NCI-H748 (cell line): ENCODE measurements around the gene SDCCAG8.
"Not testable (repeated sequence)": the region's sequence is repeated elsewhere in the genome, so short reads cannot be mapped to it uniquely, and the experiment has no call there.

Experiments used
- DNase-seq: peaks from one replicate; lab custom pipeline; 2025; ENCODE audit not compliant: unreplicated experiment; lab: John Stamatoyannopoulos, UW

Gene SDCCAG8

DNA sequence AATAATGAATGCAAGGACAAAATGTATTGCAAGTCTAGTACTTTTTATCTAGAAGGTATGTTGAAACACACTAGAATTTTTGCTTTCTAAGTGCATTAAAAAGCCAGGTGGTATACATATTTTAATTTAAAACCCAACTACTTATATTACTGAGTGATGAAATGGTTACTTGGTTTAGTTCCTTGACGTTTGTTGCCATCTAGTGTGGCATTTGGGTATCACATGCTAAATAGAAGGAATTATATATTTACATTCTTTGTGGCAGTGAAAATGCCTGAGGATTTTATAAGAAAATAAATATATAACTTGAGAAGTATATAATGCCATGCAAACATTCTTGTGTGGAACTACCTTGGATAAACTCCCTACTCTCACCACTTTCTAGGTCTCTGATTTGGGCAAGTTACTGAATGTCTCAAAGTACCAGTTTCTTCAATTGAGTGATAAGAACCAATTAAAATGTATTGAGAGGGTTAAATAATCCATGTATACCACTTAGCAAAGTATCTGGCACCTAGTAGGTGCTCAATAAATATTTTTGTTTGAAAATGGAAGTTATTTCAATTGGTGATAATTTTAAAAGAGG, 69.6 kb downstream of the SDCCAG8 start:
- peak; percentile 35 for DNase-seq

DNA sequence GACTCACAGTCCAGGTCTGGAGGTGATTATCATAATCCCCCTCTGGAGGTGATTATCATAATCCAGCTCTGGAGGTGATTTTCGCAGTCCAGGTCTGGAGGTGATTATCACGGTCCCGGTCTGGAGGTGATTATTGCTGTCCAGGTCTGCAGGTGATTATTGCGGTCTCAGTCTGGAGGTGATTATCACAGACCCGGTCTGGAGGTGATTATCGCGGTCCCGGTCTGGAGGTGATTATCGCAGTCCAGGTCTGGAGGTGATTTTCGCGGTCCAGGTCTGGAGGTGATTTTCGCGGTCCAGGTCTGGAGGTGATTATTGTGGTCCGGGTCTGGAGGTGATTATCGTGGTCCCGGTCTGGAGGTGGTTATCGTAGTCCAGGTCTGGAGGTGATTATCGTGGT, 76.6 kb downstream of the SDCCAG8 start:
- no peak for DNase-seq

- no peak for DNase-seq
Measured at GRCh38 chr1:243335292-243335691, 79.5 kb downstream of the SDCCAG8 start.

DNA sequence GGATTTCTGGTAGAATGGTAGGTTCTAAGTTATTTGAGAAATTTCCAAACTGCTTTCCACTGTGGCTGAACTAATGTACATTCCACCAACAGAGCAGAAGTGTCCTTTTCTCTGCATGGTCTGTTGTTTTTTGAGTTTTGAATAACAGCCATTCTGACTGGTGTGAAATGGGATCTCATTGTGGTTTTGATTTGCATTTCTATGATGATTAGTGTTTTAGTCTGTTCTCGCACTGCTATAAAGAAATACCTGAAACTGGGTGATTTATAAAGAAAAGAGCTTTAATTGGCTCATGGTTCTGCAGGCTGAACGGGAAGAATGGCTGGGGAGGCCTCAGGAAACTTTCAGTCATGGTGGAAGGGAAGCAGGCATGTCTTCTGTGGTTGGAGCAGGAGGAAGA, 80.3 kb downstream of the SDCCAG8 start:
- no peak for DNase-seq

GRCh38 chr1:243338848-243339247, 83.0 kb downstream of the SDCCAG8 start:
- DNase-seq = not testable (repeated sequence)

DNA sequence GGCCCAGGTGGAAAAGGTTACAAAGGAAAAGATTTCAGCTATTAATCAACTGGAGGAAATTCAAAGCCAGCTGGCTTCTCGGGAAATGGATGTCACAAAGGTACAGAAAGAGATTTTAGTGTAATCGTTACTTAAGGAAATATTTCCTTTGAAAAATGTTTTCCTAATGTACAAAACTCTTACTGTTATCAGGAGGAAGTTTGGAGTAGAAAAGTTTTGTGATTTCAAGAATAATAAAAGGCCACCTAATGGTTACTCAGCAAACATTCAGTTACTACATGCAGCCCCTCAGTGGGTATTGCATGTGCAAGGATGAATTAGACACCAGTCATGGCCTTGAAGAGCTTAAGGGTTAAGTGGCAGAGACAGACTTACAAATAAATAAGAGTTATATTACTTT, 85.2 kb downstream of the SDCCAG8 start:
- DNase-seq = no peak

DNA sequence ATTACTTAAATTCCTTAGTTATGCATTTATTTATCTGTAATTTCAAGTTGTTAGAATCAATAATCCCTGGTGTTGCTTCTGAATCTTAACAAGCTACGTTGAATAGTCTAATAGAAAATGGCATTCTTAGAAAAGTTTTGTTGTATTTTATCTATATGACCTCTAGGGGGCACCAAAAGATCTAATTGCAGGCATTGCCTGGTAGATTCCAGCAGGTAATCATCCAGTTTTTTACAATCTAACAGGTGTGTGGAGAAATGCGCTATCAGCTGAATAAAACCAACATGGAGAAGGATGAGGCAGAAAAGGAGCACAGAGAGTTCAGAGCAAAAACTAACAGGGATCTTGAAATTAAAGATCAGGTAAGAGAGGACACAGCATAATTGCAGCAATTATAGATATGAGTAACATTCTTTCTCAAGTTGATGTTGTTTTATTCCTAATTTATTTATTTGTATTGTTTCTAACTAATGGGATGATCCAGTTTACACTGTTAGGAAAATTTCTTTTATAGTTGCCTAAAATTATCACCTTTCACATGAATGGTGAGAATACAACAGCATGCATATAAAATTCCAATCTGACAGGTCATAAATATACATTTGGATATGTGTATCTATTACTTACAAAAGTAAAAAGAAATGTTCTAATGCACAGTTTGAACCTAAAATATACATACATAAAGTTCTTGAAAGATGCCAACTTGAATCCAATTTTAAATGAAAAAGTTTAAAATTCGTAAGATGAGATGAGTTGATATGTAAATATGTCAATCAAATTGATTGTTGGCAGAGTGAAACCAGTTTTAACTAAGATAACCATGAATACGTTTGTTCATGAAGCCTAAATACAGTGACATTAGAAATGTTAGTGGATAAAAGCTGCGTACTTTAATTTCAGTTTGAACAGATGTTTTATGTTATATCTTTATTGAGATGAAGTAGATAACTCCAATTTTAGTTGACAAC, 88.4 kb downstream of the SDCCAG8 start:
- peak; percentile 80 for DNase-seq

DNA sequence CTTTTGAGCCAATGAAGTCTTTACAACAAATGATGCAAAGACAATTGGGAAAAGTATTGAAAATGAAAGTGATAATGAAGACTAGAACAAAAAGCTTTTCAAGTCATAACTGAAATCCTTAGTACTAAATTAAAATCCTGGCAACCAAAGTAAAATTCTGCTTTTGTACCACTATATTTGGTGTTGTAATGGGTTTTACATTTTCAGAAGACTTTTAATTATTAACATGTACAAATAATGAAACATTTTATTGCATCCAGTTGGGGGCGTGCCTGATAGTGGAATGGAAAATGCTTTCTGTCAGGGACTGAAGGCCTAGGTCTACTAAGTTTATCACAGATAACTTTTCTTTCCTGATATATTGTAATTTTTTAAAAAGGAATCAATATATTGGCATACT, 89.4 kb downstream of the SDCCAG8 start:
- peak; percentile 15 for DNase-seq

DNA sequence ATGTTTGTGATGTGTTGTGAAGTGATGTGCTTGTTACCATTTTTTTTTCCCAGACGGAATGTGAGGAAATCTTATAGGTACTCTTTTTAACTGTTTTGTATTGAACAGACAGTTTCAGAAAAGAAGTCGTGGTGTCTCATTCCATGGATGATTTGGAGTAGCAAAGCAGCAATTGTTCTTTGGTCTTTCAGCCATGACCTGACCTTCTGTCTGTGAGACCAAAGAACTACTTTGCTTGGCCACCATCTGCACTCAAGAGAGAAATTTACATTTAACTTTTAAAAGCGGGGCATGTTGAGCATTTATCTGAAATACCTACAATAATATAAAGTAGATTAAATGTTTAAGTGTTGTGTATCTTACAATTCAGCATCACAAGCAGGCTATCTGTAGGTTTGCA, 90.2 kb downstream of the SDCCAG8 start:
- DNase-seq = no peak

DNA sequence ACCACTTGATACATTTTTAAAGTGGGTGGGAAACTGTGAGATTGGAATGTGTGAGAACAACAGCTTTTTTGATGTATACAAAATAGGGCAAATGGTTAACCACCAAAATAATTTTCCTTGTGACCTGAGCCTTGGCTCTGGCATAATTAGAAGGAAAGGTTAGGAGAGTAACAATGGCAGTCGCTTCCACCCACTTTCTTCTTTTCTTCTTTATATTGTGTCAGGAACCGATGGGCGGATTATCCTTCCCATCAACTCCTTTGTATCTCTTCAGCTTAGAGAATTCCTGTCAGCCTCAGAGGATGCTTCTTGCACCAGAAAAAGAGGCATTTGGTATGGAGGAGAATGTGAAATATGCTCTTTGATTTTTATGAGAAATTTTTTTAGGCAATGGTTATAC, 90.6 kb downstream of the SDCCAG8 start:
- no peak for DNase-seq

- no peak for DNase-seq
Measured at GRCh38 chr1:243348331-243348730, 92.5 kb downstream of the SDCCAG8 start.

DNA sequence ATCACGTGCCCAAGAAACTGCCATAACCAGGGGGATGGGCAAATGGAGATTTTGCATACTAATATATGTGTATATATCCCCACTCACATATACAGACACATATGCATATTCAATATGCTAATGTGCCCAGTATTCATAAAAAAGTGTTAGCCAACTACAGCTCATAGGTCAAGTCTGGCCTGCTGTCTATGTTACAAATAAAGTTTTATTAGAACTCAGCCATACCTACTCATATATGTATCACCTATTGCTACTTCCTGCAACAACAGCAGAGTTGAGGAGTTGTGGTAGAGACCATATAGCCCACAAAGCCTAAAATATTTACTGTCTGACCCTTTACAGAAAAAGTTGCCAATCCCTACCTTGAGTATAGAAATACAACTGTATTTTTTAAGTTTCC, 93.3 kb downstream of the SDCCAG8 start:
- no peak for DNase-seq

DNA sequence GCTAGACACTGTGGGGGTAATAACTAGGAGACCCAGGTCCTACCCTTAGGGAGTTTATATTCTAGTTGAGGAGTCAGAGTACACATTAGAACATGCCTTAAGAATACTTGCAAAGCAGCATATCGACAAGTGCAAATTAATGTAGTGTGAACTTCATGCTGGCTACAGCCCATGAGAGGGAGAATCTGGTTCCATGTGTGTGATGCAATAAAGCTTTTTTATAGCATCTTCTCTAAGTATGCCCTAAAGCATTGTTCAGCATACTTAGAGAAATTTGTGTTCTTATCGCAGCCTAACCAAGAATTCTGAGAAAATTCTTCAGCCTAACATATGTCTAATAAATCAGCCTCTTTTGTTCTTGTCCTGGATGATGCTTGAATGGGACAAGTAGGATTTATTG, 95.5 kb downstream of the SDCCAG8 start:
- no peak for DNase-seq

DNA sequence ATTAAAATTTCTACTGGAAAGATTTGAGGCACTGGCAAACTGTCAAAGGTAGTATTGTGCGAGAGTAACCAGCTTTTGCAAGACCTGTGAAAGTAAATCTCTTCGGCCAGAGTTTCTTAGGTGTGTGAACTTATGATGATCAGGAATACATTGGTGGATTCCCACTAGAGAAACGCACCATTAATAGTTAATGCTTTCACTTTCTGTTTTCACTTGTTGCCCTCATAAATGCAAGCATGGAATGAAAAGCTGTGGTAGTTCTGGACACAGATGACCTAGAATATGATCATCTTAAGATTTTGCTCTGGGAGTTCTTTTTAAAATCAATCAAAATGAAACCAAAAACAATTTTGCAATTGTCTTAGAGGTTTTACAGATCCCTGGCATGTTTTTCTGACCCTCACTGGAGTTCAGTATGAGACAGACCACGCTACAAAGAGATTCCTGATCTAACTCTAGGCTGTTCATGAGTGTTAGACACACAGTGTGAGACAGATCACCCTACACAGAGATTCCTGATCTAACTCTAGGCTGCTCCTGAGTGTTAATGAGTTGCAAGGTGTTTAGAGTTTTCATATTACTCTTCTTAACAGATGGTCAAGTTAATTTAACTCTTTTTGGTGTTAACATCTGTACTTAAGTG, 98.8 kb downstream of the SDCCAG8 start:
- DNase-seq = no peak

DNA sequence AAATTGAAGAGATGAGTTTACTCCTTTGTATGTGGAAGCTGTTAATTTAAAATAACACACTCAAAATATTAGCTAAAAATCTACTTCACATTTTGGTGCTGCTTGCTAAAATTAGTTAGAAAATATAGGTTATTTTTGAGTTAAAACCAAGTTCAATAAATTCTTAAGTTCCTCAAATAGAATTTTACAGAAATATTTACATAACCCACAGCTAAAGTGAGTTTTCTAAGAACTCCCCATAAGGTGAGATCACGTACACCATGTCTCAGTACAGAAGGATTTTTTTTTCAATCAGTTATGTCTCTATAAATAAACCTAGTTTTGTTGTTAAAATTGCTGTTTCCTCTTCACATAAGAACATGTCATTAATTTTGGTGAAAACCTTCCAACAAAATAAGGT, 108.0 kb downstream of the SDCCAG8 start:
- DNase-seq = no peak

- no peak for DNase-seq
Measured at GRCh38 chr1:243364330-243364729, 108.5 kb downstream of the SDCCAG8 start.

DNA sequence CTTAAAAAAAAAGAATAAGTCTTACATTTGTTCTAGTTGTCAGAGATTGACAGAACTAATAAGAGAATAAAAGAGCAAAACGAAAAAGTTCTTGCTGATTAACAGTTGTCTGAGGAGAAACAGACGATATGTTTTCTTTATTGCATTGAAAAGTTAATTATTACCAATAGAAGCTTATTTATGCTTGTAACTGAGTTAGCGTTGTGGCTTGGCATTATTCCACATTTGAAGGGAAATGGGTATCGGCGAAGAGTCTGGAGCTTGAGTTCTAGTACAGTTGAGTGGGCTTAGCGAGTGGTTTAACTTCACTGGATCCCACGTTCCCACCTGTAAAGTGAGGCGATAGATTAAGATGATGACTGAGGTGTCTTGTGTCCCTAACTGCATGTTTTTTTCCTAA, 109.0 kb downstream of the SDCCAG8 start:
- no peak for DNase-seq

DNA sequence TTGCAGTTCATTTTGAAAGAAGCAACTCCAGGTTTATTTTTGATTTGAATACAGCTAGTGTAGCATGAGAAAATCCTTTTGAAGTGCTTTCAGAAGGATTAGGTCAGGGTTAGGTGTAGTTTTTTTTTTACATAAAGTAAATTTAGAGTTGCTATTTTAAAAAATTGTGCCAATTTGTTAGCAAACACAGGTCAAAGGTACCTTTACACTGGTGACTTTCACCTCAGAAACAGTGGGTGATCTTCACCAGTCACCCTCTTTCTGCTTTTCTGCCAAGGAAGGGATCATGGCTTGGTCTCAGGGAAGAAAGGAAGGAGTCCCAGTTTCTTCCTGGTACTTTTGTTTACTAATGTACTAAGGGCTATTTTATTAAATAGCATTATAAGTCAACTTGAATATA, 111.5 kb downstream of the SDCCAG8 start:
- no peak for DNase-seq

DNA sequence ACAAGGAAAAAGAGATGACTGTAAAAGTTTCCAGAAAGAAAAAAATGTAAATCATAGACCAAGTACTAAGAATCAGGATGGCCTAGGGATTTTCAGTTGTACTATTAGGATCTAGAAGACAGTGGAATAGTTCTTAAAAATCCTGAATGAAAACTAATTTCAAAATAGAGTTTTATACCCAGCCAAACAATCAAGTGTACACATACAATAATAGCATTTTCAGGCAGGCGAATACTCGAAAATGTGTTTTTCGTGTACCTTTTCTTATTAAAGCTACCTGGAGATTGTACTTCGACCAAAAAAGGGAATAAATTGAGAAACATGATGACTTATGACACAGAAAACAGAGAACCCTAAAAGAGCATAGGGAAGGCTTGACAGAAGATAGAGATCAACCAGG, 118.6 kb downstream of the SDCCAG8 start:
- no peak for DNase-seq

DNA sequence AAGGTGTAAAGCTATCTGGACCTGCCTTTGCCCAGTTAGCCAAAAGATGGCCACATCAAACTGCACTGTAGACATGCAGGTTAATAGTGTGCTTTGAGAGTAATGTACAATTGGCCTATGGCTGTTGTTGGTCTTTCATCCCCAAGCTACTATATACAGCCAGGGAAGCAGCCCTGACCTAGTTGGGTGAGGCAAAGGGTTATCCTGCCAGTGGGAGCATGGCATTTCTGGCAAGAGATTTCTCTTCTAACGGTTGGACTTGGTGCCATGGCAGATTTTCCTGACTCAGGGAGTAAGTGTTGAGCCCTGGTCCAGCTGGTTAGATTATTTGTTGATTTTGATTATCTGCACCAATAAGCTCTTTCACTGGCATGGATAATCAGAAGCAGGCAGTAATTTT, 119.8 kb downstream of the SDCCAG8 start:
- DNase-seq = no peak

- DNase-seq = no peak
Measured at GRCh38 chr1:243378669-243379068, 122.8 kb downstream of the SDCCAG8 start.

DNA sequence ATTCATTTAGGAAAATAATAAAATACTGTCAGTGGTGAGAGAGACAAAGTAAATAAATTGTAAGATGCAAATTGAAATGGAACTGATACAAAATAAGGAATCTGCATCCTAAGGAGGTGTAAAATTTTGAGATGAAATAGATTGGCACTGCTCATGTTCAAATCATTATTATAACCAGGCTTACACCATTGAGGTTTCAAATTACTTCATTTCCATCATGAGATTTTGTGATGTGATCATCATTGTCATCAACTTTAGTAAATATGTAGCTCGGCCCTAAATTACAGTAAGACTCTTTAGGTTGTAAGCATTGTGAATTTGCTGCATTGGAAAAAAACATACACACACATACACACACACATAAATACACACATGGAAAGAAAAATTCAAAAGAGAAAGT, 123.4 kb downstream of the SDCCAG8 start:
- DNase-seq = no peak
